CD8-positive, alpha-beta memory T cell (primary cell): ENCODE measurements around the gene OBSL1. TPM values are rescaled to one million over a fixed set of nuclear protein-coding genes. Genes with fewer than 3 reads are reported as not detected.

Source experiments
- CTCF ChIA-PET: fragments of 350-600 bp; sonication (Branson Sonifier 250); formaldehyde crosslinking; loops from one replicate; lab custom pipeline; 2021; ENCODE audit warnings: antibody characterized with exemption; lab: Charles Lee
- POLR2A ChIA-PET: fragments of 350-600 bp; sonication (Branson Sonifier 250); formaldehyde crosslinking; loops from one replicate; lab custom pipeline; 2021; ENCODE audit warnings: antibody characterized with exemption; lab: Charles Lee
- DNase-seq, 5 donors: peaks; one replicate each; pipeline versions ENCODE4 v3.0.0 to v3.0.0-alpha.2; 2020 to 2022; ENCODE audit warnings: mixed read lengths in 1 of 5
- H3K27ac ChIP-seq: one replicate; pipeline ENCODE4 v1.7.0; 2013; ENCODE audit warnings: low read depth, mild to moderate bottlenecking, low read length, moderate library complexity
- H3K27me3 ChIP-seq: 2 replicates; pipeline ENCODE4 v1.7.0; 2013; ENCODE audit warnings: low read length, mild to moderate bottlenecking; ENCODE audit not compliant: insufficient read depth, poor library complexity, severe bottlenecking
- H3K36me3 ChIP-seq: 2 replicates; pipeline ENCODE4 v1.7.0; 2013; ENCODE audit warnings: mild to moderate bottlenecking, low read length, moderate library complexity; ENCODE audit not compliant: insufficient read depth
- H3K4me1 ChIP-seq: 2 replicates; pipeline ENCODE4 v1.7.0; 2013; ENCODE audit warnings: mild to moderate bottlenecking, low read length, moderate library complexity; ENCODE audit not compliant: insufficient read depth
- H3K4me3 ChIP-seq: 2 replicates; pipeline ENCODE4 v1.7.0; 2013; ENCODE audit warnings: mild to moderate bottlenecking, low read length
- H3K9me3 ChIP-seq: 2 replicates; pipeline ENCODE4 v1.7.0; 2013; ENCODE audit warnings: mild to moderate bottlenecking, low read length
- H3K27ac Mint-ChIP-seq, 8 donors: one replicate each; pipeline ENCODE4 v1.8.0; 2020 to 2021; ENCODE audit warnings: mixed read lengths in 8 of 8, mild to moderate bottlenecking in 6 of 8, inconsistent platforms in 3 of 8, moderate library complexity in 3 of 8
- H3K27me3 Mint-ChIP-seq, 2 donors: one replicate each; pipeline ENCODE4 v1.8.0; 2020 to 2021; ENCODE audit warnings: mixed read lengths in 2 of 2, mild to moderate bottlenecking in 1 of 2, moderate library complexity in 1 of 2
- H3K36me3 Mint-ChIP-seq, 3 donors: one replicate each; pipeline ENCODE4 v1.8.0; 2020 to 2021; ENCODE audit warnings: mixed read lengths in 3 of 3, inconsistent platforms in 1 of 3, mild to moderate bottlenecking in 1 of 3
- H3K4me1 Mint-ChIP-seq, 3 donors: one replicate each; pipeline ENCODE4 v1.8.0; 2020 to 2021; ENCODE audit warnings: mixed read lengths in 3 of 3, inconsistent platforms in 1 of 3, mild to moderate bottlenecking in 1 of 3
- H3K4me3 Mint-ChIP-seq, 7 donors: one replicate each; pipeline ENCODE4 v1.8.0; 2020 to 2021; ENCODE audit warnings: mixed read lengths in 7 of 7, mild to moderate bottlenecking in 6 of 7, moderate library complexity in 4 of 7, inconsistent platforms in 2 of 7
- H3K9me3 Mint-ChIP-seq, 5 donors: one replicate each; pipeline ENCODE4 v1.8.0; 2020 to 2022; ENCODE audit warnings: mixed read lengths in 5 of 5, mild to moderate bottlenecking in 3 of 5, moderate library complexity in 2 of 5, inconsistent platforms in 1 of 5
- polyA plus RNA-seq: library from polyadenylated mRNA; unstranded; fragments of 300-500 nt; fragmentation: Illumina TruSeq; gene quantifications from one replicate; pipeline ENCODE4 v1.2.3, GENCODE V29; 2021
- total RNA-seq, 2 experiments: library from RNA; stranded (reverse); gene quantifications; one replicate each; pipeline ENCODE4 v1.2.3, GENCODE V29; 2021

The OBSL1 gene
- total and polyA plus RNA-seq, 3 experiments from 2014 or later, result 0.48 to 0.69 TPM; not detected in 1

- H3K27me3 Mint-ChIP-seq, result peaks cover 18 to 26% of the 10 kb centered on the region in 2 donors
- H3K27me3 ChIP-seq, result no peaks in the 10 kb centered on the region
- no peak overlapping the region for H3K4me3 ChIP-seq
- no peak overlapping the region for H3K27ac ChIP-seq
- H3K9me3 ChIP-seq, result no peaks in the 10 kb centered on the region
- no peak overlapping the region for H3K27ac Mint-ChIP-seq
- peaks cover 15% of the 10 kb centered on the region for H3K4me1 ChIP-seq
- peaks cover 9 to 50% (median 19%) of the 10 kb centered on the region in 3 donors for H3K36me3 Mint-ChIP-seq
- peaks cover 9 to 16% (median 11%) of the 10 kb centered on the region in 3 donors for H3K4me1 Mint-ChIP-seq
- no peak overlapping the region for H3K4me3 Mint-ChIP-seq
- DNase-seq, result no peak
- ChIA-PET POLR2A (no interaction called here), CTCF (interaction anchor here (0.6 to 6.7 kb wide), 3 partner anchors 10 to 25 kb away, joined by 3 to 36 read pairs (median 3); partner anchors contain the start of gene GMPPA)
- peaks cover 0 to 4% (median 0%) of the 10 kb centered on the region in 5 donors for H3K9me3 Mint-ChIP-seq
- H3K36me3 ChIP-seq, result peaks cover 14% of the 10 kb centered on the region
Observed at GRCh38 chr2:219506153-219506801, 65.1 kb downstream of the OBSL1 start.

GRCh38 chr2:219505585-219505984 lies 65.8 kb downstream of the OBSL1 start:
- Mint-ChIP-seq H3K4me1 (peaks cover 11 to 15% (median 12%) of the 10 kb centered on the region in 3 donors), H3K9me3 (peaks cover 0 to 4% (median 0%) of the 10 kb centered on the region in 5 donors), H3K36me3 (peaks cover 9 to 50% (median 19%) of the 10 kb centered on the region in 3 donors), H3K27ac (no peak overlapping the region), H3K27me3 (peaks cover 13 to 20% of the 10 kb centered on the region in 2 donors), H3K4me3 (no peak overlapping the region)
- POLR2A ChIA-PET, result no interaction called here
- H3K9me3 ChIP-seq, result no peaks in the 10 kb centered on the region
- CTCF ChIA-PET, result interaction anchor here (6.7 kb wide), 1 partner anchor 10 kb away, joined by 36 read pairs; the partner anchor contains the start of gene GMPPA
- H3K27ac ChIP-seq, result no peak overlapping the region
- H3K27me3 ChIP-seq, result no peaks in the 10 kb centered on the region
- H3K4me3 ChIP-seq, result no peak overlapping the region
- peaks cover 14% of the 10 kb centered on the region for H3K36me3 ChIP-seq
- DNase-seq, result no peak
- H3K4me1 ChIP-seq, result peaks cover 15% of the 10 kb centered on the region

- H3K27ac Mint-ChIP-seq, result no peak overlapping the region
- H3K4me1 Mint-ChIP-seq, result peaks cover 24 to 26% (median 24%) of the 10 kb centered on the region in 3 donors
- POLR2A ChIA-PET, result no interaction called here
- H3K4me3 ChIP-seq, result no peak overlapping the region
- H3K9me3 ChIP-seq, result no peaks in the 10 kb centered on the region
- peaks cover 14% of the 10 kb centered on the region for H3K36me3 ChIP-seq
- H3K27me3 Mint-ChIP-seq, result peaks cover 2 to 10% of the 10 kb centered on the region in 2 donors
- peaks cover 9 to 51% (median 19%) of the 10 kb centered on the region in 3 donors for H3K36me3 Mint-ChIP-seq
- H3K4me3 Mint-ChIP-seq, result no peak overlapping the region
- peaks cover 2% of the 10 kb centered on the region for H3K27me3 ChIP-seq
- no peaks in the 10 kb centered on the region for H3K9me3 Mint-ChIP-seq
- no peak overlapping the region for H3K27ac ChIP-seq
- peaks cover 16% of the 10 kb centered on the region for H3K4me1 ChIP-seq
- CTCF ChIA-PET, result no interaction called here
- DNase-seq, result no peak
Observed at GRCh38 chr2:219502618-219503017, 68.7 kb downstream of the OBSL1 start.

- Mint-ChIP-seq H3K27ac (peak overlapping the region in 2 of 8 donors; percentile 61 to 88), H3K4me1 (peaks cover 28 to 34% (median 29%) of the 10 kb centered on the region in 3 donors), H3K36me3 (peaks cover 9 to 47% (median 19%) of the 10 kb centered on the region in 3 donors), H3K27me3 (peaks cover 9 to 13% of the 10 kb centered on the region in 2 donors), H3K9me3 (no peaks in the 10 kb centered on the region), H3K4me3 (peak overlapping the region in 1 of 7 donors; percentile 66)
- H3K36me3 ChIP-seq, result peaks cover 14% of the 10 kb centered on the region
- peaks cover 24% of the 10 kb centered on the region for H3K4me1 ChIP-seq
- POLR2A ChIA-PET, result no interaction called here
- CTCF ChIA-PET, result interaction anchor here (3.0 kb wide), 1 partner anchor 8 kb away, joined by 10 read pairs; no protein-coding TSS in a partner anchor
- no peak for DNase-seq
- H3K4me3 ChIP-seq, result no peak overlapping the region
- no peaks in the 10 kb centered on the region for H3K9me3 ChIP-seq
- peak overlapping the region; percentile 57 for H3K27ac ChIP-seq
- peaks cover 9% of the 10 kb centered on the region for H3K27me3 ChIP-seq
Observed at GRCh38 chr2:219501849-219502248, 69.5 kb downstream of the OBSL1 start.

Other genes starting within 250 kb of the OBSL1 start
- gene RESP18, start 238.8 kb downstream of the OBSL1 start, total RNA-seq, result not detected
- gene RESP18, start 238.8 kb downstream of the OBSL1 start, polyA plus RNA-seq, result not detected
- 100 to 1,000 TPM; 112 to 116 TPM for gene DNPEP, start 183.6 kb downstream of the OBSL1 start, total RNA-seq
- gene DNPEP, start 183.6 kb downstream of the OBSL1 start, polyA plus RNA-seq, result 69.1 TPM
- not detected for gene DES, start 153.2 kb downstream of the OBSL1 start, total RNA-seq
- gene DES, start 153.2 kb downstream of the OBSL1 start, polyA plus RNA-seq, result not detected
- 1 to 10 TPM in 1 of 2 experiments, under 1 TPM in 1; 0.94 to 1.0 TPM for gene SPEG, start 136.7 kb downstream of the OBSL1 start, total RNA-seq
- gene SPEG, start 136.7 kb downstream of the OBSL1 start, polyA plus RNA-seq, result 0.48 TPM
- gene GMPPA, start 72.6 kb downstream of the OBSL1 start, total RNA-seq, result 10 to 100 TPM; 36.9 to 37.1 TPM
- gene GMPPA, start 72.6 kb downstream of the OBSL1 start, polyA plus RNA-seq, result 32.5 TPM
- not detected for gene ASIC4, start 57.1 kb downstream of the OBSL1 start, total RNA-seq
- gene ASIC4, start 57.1 kb downstream of the OBSL1 start, polyA plus RNA-seq, result not detected
- gene CHPF, start 27.7 kb downstream of the OBSL1 start, total RNA-seq, result 10 to 100 TPM; 32.9 to 36.5 TPM
- gene CHPF, start 27.7 kb downstream of the OBSL1 start, polyA plus RNA-seq, result 8.7 TPM
- 1 to 10 TPM; 5.2 to 6.0 TPM for gene TMEM198, start 27.5 kb downstream of the OBSL1 start, total RNA-seq
- not detected for gene TMEM198, start 27.5 kb downstream of the OBSL1 start, polyA plus RNA-seq
- gene INHA, start 771 bp upstream of the OBSL1 start, total RNA-seq, result not detected
- gene INHA, start 771 bp upstream of the OBSL1 start, polyA plus RNA-seq, result not detected
- 10 to 100 TPM; 26.2 to 32.2 TPM for gene STK11IP, start 26.3 kb upstream of the OBSL1 start, total RNA-seq
- 12.6 TPM for gene STK11IP, start 26.3 kb upstream of the OBSL1 start, polyA plus RNA-seq
- under 1 TPM in 1 of 2 experiments, not detected in 1; 0.13 TPM for gene SLC4A3, start 56.1 kb upstream of the OBSL1 start, total RNA-seq
- gene SLC4A3, start 56.1 kb upstream of the OBSL1 start, polyA plus RNA-seq, result not detected